HEK293 (cell line): ENCODE measurements around the gene PHF13.

Source experiments
- KLF1 ChIP-seq: fragments of 450-650 bp; formaldehyde crosslinking; IDR thresholded peaks from 2 replicates; pipeline ENCODE4 v1.5.1; 2016; ENCODE audit warnings: missing biosample characterization, missing genetic modification characterization
- KLF10 ChIP-seq: fragments of 450-650 bp; IDR thresholded peaks from 2 replicates; pipeline ENCODE4 v1.5.1; 2018; ENCODE audit warnings: missing biosample characterization, mild to moderate bottlenecking, missing genetic modification characterization
- KLF8 ChIP-seq: fragments of 450-650 bp; formaldehyde crosslinking; IDR thresholded peaks from 2 replicates; pipeline ENCODE4 v1.5.1; 2016; ENCODE audit warnings: missing biosample characterization, missing genetic modification characterization
- REPIN1 ChIP-seq: fragments of 450-650 bp; formaldehyde crosslinking; IDR thresholded peaks from 2 replicates; pipeline ENCODE4 v1.5.1; 2017; ENCODE audit warnings: missing biosample characterization, missing genetic modification characterization, low read depth
- ZBTB1 ChIP-seq: fragments of 450-650 bp; formaldehyde crosslinking; IDR thresholded peaks from 2 replicates; pipeline ENCODE4 v1.5.1; 2016; ENCODE audit warnings: missing biosample characterization, missing genetic modification characterization
- ZBTB21 ChIP-seq: fragments of 450-650 bp; formaldehyde crosslinking; IDR thresholded peaks from 2 replicates; pipeline ENCODE4 v1.5.1; 2017; ENCODE audit warnings: missing biosample characterization, missing genetic modification characterization
- ZBTB48 ChIP-seq: fragments of 450-650 bp; formaldehyde crosslinking; IDR thresholded peaks from 2 replicates; pipeline ENCODE4 v1.5.1; 2016; ENCODE audit warnings: missing biosample characterization, missing genetic modification characterization
- ZFP41 ChIP-seq: fragments of 450-650 bp; formaldehyde crosslinking; IDR thresholded peaks from 2 replicates; pipeline ENCODE4 v1.5.1; 2016; ENCODE audit warnings: missing biosample characterization, missing genetic modification characterization, borderline replicate concordance
- ZNF114 ChIP-seq: fragments of 450-650 bp; formaldehyde crosslinking; IDR thresholded peaks from 2 replicates; pipeline ENCODE4 v1.5.0; 2017; ENCODE audit warnings: missing biosample characterization, missing genetic modification characterization
- ZNF146 ChIP-seq: fragments of 450-650 bp; formaldehyde crosslinking; IDR thresholded peaks from 2 replicates; pipeline ENCODE4 v1.5.1; 2016; ENCODE audit warnings: missing biosample characterization, missing genetic modification characterization
- ZNF169 ChIP-seq: fragments of 450-650 bp; formaldehyde crosslinking; IDR thresholded peaks from 2 replicates; pipeline ENCODE4 v1.5.1; 2016; ENCODE audit warnings: missing biosample characterization, missing genetic modification characterization
- ZNF239 ChIP-seq: fragments of 450-650 bp; formaldehyde crosslinking; IDR thresholded peaks from 2 replicates; pipeline ENCODE4 v1.5.1; 2016; ENCODE audit warnings: missing biosample characterization, missing genetic modification characterization
- ZNF302 ChIP-seq: fragments of 450-650 bp; formaldehyde crosslinking; IDR thresholded peaks from 2 replicates; pipeline ENCODE4 v1.5.1; 2016; ENCODE audit warnings: missing biosample characterization, missing genetic modification characterization, low read depth
- ZNF366 ChIP-seq: fragments of 450-650 bp; formaldehyde crosslinking; conservative IDR thresholded peaks from 2 replicates; pipeline ENCODE4 v1.5.1; 2016; ENCODE audit warnings: missing biosample characterization, missing genetic modification characterization
- ZNF404 ChIP-seq: fragments of 450-650 bp; formaldehyde crosslinking; IDR thresholded peaks from 2 replicates; pipeline ENCODE4 v1.5.1; 2017; ENCODE audit warnings: missing biosample characterization, missing genetic modification characterization
- ZNF521 ChIP-seq: fragments of 450-650 bp; formaldehyde crosslinking; IDR thresholded peaks from 2 replicates; pipeline ENCODE4 v1.5.1; 2017; ENCODE audit warnings: missing biosample characterization, mild to moderate bottlenecking, missing genetic modification characterization
- ZNF610 ChIP-seq: fragments of 450-650 bp; formaldehyde crosslinking; IDR thresholded peaks from 2 replicates; pipeline ENCODE4 v1.5.1; 2016; ENCODE audit warnings: missing biosample characterization, missing genetic modification characterization, borderline replicate concordance
- ZNF626 ChIP-seq: fragments of 450-650 bp; sonication (Bioruptor Pico); formaldehyde crosslinking; IDR thresholded peaks from 2 replicates; pipeline ENCODE4 v1.5.1; 2018; ENCODE audit warnings: missing biosample characterization, missing genetic modification characterization, inconsistent platforms
- TF ChIP-seq, protein P1 (sequence below): fragments of 450-650 bp; IDR thresholded peaks from 2 replicates; pipeline ENCODE4 v1.5.1; 2018; ENCODE audit warnings: missing biosample characterization, missing genetic modification characterization
- TF ChIP-seq, protein P2 (sequence below): fragments of 450-650 bp; formaldehyde crosslinking; conservative IDR thresholded peaks from 2 replicates; pipeline ENCODE4 v1.5.1; 2016; ENCODE audit warnings: low read depth, missing biosample characterization, missing genetic modification characterization
- TF ChIP-seq, protein P3 (sequence below): fragments of 450-650 bp; formaldehyde crosslinking; IDR thresholded peaks from 2 replicates; pipeline ENCODE4 v1.5.1; 2016; ENCODE audit warnings: missing biosample characterization, missing genetic modification characterization
- TF ChIP-seq, protein P4 (sequence below): fragments of 450-650 bp; formaldehyde crosslinking; IDR thresholded peaks from 2 replicates; pipeline ENCODE4 v1.5.1; 2016; ENCODE audit warnings: missing biosample characterization, missing genetic modification characterization
- TF ChIP-seq, protein P5 (sequence below): fragments of 450-650 bp; formaldehyde crosslinking; IDR thresholded peaks from 2 replicates; pipeline ENCODE4 v1.5.1; 2017; ENCODE audit warnings: missing biosample characterization, missing genetic modification characterization
- TF ChIP-seq, protein P6 (sequence below): fragments of 450-650 bp; formaldehyde crosslinking; IDR thresholded peaks from 2 replicates; pipeline ENCODE4 v1.5.1; 2017; ENCODE audit warnings: missing biosample characterization, missing genetic modification characterization

The PHF13 gene

DNA sequence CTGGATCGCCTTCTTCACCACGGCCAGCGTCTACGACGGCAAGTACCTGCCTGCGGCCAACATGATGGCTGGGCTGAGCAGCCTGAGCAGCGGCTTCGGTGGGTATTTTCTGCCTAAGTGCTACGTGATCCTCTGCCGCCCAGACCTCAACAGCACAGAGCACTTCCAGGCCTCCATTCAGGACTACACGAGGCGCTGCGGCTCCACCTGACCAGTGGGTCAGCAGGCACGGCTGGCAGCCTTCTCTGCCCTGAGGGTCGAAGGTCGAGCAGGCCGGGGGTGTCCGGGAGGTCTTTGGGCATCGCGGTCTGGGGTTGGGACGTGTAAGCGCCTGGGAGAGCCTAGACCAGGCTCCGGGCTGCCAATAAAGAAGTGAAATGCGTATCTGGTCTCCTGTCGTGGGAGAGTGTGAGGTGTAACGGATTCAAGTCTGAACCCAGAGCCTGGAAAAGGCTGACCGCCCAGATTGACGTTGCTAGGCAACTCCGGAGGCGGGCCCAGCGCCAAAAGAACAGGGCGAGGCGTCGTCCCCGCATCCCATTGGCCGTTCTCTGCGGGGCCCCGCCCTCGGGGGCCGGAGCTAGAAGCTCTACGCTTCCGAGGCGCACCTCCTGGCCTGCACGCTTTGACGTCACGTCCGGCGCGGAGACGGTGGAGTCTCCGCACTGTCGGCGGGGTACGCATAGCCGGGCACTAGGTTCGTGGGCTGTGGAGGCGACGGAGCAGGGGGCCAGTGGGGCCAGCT, 34.0 kb upstream of the PHF13 start, which contains the start of gene ZBTB48 (continued):
- TF ChIP-seq, protein P1, sequence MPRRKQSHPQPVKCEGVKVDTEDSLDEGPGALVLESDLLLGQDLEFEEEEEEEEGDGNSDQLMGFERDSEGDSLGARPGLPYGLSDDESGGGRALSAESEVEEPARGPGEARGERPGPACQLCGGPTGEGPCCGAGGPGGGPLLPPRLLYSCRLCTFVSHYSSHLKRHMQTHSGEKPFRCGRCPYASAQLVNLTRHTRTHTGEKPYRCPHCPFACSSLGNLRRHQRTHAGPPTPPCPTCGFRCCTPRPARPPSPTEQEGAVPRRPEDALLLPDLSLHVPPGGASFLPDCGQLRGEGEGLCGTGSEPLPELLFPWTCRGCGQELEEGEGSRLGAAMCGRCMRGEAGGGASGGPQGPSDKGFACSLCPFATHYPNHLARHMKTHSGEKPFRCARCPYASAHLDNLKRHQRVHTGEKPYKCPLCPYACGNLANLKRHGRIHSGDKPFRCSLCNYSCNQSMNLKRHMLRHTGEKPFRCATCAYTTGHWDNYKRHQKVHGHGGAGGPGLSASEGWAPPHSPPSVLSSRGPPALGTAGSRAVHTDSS: no peak
- TF ChIP-seq ZNF521 (tag by site-specific recombination) (no peak), KLF1 (tag by site-specific recombination) (peak; percentile 50; the same call in 1 of the 2 replicates), ZNF146 (tag by site-specific recombination) (no peak), ZNF114 (tag by site-specific recombination) (no peak), KLF8 (tag by site-specific recombination) (peak; percentile 52; the same call in 1 of the 2 replicates), ZNF404 (no peak), ZBTB21 (peak; percentile 95), ZNF239 (tag by site-specific recombination) (no peak), ZBTB1 (tag by site-specific recombination) (no peak), ZNF626 (tag by site-specific recombination) (no peak), ZFP41 (tag by site-specific recombination) (no peak), KLF10 (tag by site-specific recombination) (peak; percentile 73; the same call in 1 of the 2 replicates), ZNF169 (tag by site-specific recombination) (no peak), ZNF302 (tag by site-specific recombination) (no peak), ZBTB48 (no peak), ZNF366 (tag by site-specific recombination) (no peak), REPIN1 (tag by site-specific recombination) (no peak), ZNF610 (tag by site-specific recombination) (no peak)
- TF ChIP-seq, protein P2, sequence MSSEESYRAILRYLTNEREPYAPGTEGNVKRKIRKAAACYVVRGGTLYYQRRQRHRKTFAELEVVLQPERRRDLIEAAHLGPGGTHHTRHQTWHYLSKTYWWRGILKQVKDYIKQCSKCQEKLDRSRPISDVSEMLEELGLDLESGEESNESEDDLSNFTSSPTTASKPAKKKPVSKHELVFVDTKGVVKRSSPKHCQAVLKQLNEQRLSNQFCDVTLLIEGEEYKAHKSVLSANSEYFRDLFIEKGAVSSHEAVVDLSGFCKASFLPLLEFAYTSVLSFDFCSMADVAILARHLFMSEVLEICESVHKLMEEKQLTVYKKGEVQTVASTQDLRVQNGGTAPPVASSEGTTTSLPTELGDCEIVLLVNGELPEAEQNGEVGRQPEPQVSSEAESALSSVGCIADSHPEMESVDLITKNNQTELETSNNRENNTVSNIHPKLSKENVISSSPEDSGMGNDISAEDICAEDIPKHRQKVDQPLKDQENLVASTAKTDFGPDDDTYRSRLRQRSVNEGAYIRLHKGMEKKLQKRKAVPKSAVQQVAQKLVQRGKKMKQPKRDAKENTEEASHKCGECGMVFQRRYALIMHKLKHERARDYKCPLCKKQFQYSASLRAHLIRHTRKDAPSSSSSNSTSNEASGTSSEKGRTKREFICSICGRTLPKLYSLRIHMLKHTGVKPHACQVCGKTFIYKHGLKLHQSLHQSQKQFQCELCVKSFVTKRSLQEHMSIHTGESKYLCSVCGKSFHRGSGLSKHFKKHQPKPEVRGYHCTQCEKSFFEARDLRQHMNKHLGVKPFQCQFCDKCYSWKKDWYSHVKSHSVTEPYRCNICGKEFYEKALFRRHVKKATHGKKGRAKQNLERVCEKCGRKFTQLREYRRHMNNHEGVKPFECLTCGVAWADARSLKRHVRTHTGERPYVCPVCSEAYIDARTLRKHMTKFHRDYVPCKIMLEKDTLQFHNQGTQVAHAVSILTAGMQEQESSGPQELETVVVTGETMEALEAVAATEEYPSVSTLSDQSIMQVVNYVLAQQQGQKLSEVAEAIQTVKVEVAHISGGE (tag by site-specific recombination): peak; percentile 89; the same call in 1 of the 2 replicates
- TF ChIP-seq, protein P3, sequence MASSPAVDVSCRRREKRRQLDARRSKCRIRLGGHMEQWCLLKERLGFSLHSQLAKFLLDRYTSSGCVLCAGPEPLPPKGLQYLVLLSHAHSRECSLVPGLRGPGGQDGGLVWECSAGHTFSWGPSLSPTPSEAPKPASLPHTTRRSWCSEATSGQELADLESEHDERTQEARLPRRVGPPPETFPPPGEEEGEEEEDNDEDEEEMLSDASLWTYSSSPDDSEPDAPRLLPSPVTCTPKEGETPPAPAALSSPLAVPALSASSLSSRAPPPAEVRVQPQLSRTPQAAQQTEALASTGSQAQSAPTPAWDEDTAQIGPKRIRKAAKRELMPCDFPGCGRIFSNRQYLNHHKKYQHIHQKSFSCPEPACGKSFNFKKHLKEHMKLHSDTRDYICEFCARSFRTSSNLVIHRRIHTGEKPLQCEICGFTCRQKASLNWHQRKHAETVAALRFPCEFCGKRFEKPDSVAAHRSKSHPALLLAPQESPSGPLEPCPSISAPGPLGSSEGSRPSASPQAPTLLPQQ (tag by site-specific recombination): no peak
- TF ChIP-seq, protein P4, sequence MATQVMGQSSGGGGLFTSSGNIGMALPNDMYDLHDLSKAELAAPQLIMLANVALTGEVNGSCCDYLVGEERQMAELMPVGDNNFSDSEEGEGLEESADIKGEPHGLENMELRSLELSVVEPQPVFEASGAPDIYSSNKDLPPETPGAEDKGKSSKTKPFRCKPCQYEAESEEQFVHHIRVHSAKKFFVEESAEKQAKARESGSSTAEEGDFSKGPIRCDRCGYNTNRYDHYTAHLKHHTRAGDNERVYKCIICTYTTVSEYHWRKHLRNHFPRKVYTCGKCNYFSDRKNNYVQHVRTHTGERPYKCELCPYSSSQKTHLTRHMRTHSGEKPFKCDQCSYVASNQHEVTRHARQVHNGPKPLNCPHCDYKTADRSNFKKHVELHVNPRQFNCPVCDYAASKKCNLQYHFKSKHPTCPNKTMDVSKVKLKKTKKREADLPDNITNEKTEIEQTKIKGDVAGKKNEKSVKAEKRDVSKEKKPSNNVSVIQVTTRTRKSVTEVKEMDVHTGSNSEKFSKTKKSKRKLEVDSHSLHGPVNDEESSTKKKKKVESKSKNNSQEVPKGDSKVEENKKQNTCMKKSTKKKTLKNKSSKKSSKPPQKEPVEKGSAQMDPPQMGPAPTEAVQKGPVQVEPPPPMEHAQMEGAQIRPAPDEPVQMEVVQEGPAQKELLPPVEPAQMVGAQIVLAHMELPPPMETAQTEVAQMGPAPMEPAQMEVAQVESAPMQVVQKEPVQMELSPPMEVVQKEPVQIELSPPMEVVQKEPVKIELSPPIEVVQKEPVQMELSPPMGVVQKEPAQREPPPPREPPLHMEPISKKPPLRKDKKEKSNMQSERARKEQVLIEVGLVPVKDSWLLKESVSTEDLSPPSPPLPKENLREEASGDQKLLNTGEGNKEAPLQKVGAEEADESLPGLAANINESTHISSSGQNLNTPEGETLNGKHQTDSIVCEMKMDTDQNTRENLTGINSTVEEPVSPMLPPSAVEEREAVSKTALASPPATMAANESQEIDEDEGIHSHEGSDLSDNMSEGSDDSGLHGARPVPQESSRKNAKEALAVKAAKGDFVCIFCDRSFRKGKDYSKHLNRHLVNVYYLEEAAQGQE (tag by site-specific recombination): no peak
- TF ChIP-seq, protein P5, sequence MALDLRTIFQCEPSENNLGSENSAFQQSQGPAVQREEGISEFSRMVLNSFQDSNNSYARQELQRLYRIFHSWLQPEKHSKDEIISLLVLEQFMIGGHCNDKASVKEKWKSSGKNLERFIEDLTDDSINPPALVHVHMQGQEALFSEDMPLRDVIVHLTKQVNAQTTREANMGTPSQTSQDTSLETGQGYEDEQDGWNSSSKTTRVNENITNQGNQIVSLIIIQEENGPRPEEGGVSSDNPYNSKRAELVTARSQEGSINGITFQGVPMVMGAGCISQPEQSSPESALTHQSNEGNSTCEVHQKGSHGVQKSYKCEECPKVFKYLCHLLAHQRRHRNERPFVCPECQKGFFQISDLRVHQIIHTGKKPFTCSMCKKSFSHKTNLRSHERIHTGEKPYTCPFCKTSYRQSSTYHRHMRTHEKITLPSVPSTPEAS (tag by site-specific recombination): no peak
- TF ChIP-seq, protein P6, sequence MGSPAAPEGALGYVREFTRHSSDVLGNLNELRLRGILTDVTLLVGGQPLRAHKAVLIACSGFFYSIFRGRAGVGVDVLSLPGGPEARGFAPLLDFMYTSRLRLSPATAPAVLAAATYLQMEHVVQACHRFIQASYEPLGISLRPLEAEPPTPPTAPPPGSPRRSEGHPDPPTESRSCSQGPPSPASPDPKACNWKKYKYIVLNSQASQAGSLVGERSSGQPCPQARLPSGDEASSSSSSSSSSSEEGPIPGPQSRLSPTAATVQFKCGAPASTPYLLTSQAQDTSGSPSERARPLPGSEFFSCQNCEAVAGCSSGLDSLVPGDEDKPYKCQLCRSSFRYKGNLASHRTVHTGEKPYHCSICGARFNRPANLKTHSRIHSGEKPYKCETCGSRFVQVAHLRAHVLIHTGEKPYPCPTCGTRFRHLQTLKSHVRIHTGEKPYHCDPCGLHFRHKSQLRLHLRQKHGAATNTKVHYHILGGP (tag by site-specific recombination): no peak
